HEK293 (cell line): Measurements from ENCODE around the gene NRN1L.

Source experiments
- CTCF ChIA-PET: fragments of 350-600 bp; formaldehyde crosslinking; extraction: SDS; loops from one replicate; lab custom pipeline; 2021; ENCODE audit warnings: antibody characterized with exemption; lab: Yijun Ruan, JAX
- POLR2A ChIA-PET: fragments of 300-600 bp; formaldehyde crosslinking; extraction: SDS; loops from one replicate; lab custom pipeline; 2020; ENCODE audit warnings: antibody characterized with exemption, inconsistent platforms; lab: Yijun Ruan, JAX
- H3K27ac ChIP-seq: fragments of 200-500 bp; sonication (Bioruptor generic); 2 replicates; pipeline ENCODE4 v1.5.1; 2014; ENCODE audit warnings: low read depth, low read length, control low read depth, inconsistent platforms; ENCODE audit errors: extremely low read depth
- H3K36me3 ChIP-seq, 2 experiments: fragments of 200-500 bp in 1 of 2; sonication (Bioruptor generic) in 1 of 2; 1 replicate in 1 of 2; 2 replicates in 1 of 2; pipeline ENCODE4 v1.5.1; 2014 to 2017; ENCODE audit warnings: inconsistent platforms in 2 of 2, low read length in 2 of 2; ENCODE audit not compliant: control insufficient read depth in 2 of 2, insufficient read depth in 1 of 2
- H3K4me1 ChIP-seq: fragments of 200-500 bp; sonication (Bioruptor generic); 2 replicates; pipeline ENCODE4 v1.5.1; 2014; ENCODE audit warnings: mild to moderate bottlenecking, low read length, inconsistent platforms; ENCODE audit not compliant: control insufficient read depth, insufficient read depth
- H3K4me3 ChIP-seq: 2 replicates; pipeline ENCODE4 v1.5.1; 2011; ENCODE audit warnings: low read depth, mild to moderate bottlenecking, control low read depth, low read length, moderate library complexity
- H3K9me3 ChIP-seq: fragments of 200-500 bp; sonication (Bioruptor generic); 2 replicates; pipeline ENCODE4 v1.5.1; 2014; ENCODE audit warnings: low read depth, low read length, inconsistent platforms; ENCODE audit not compliant: control insufficient read depth, insufficient read depth
- GFI1B ChIP-seq: fragments of 450-650 bp; formaldehyde crosslinking; IDR thresholded peaks from 2 replicates; pipeline ENCODE4 v1.5.1; 2016; ENCODE audit warnings: missing biosample characterization, missing genetic modification characterization
- KLF7 ChIP-seq: fragments of 450-650 bp; formaldehyde crosslinking; IDR thresholded peaks from 2 replicates; pipeline ENCODE4 v1.5.1; 2016; ENCODE audit warnings: missing biosample characterization, missing genetic modification characterization, borderline replicate concordance
- SCRT2 ChIP-seq: fragments of 450-650 bp; formaldehyde crosslinking; IDR thresholded peaks from 2 replicates; pipeline ENCODE4 v1.5.1; 2016; ENCODE audit warnings: missing biosample characterization, missing genetic modification characterization
- ZBTB20 ChIP-seq: fragments of 450-650 bp; formaldehyde crosslinking; IDR thresholded peaks from 2 replicates; pipeline ENCODE4 v1.5.1; 2016; ENCODE audit warnings: missing biosample characterization, missing genetic modification characterization
- ZNF138 ChIP-seq: fragments of 450-650 bp; formaldehyde crosslinking; IDR thresholded peaks from 2 replicates; pipeline ENCODE4 v1.5.1; 2016; ENCODE audit warnings: missing biosample characterization, missing genetic modification characterization, borderline replicate concordance
- ZNF155 ChIP-seq: fragments of 450-650 bp; formaldehyde crosslinking; IDR thresholded peaks from 2 replicates; pipeline ENCODE4 v1.5.1; 2016; ENCODE audit warnings: missing biosample characterization, missing genetic modification characterization
- ZNF248 ChIP-seq: fragments of 450-650 bp; formaldehyde crosslinking; IDR thresholded peaks from 2 replicates; pipeline ENCODE4 v1.5.1; 2017; ENCODE audit warnings: missing biosample characterization, missing genetic modification characterization
- ZNF335 ChIP-seq: fragments of 450-650 bp; formaldehyde crosslinking; conservative IDR thresholded peaks from 2 replicates; pipeline ENCODE4 v1.5.1; 2016; ENCODE audit warnings: missing biosample characterization, missing genetic modification characterization
- ZNF510 ChIP-seq: fragments of 450-650 bp; formaldehyde crosslinking; IDR thresholded peaks from 2 replicates; pipeline ENCODE4 v1.5.1; 2018; ENCODE audit warnings: mild to moderate bottlenecking, missing genetic modification characterization, missing biosample characterization; ENCODE audit not compliant: insufficient replicate concordance
- ZNF600 ChIP-seq: fragments of 450-650 bp; formaldehyde crosslinking; IDR thresholded peaks from 2 replicates; pipeline ENCODE4 v1.5.1; 2016; ENCODE audit warnings: missing biosample characterization, missing genetic modification characterization
- ZNF623 ChIP-seq: fragments of 450-650 bp; formaldehyde crosslinking; IDR thresholded peaks from 2 replicates; pipeline ENCODE4 v1.5.1; 2016; ENCODE audit warnings: missing biosample characterization, missing genetic modification characterization
- ZNF777 ChIP-seq: fragments of 450-650 bp; formaldehyde crosslinking; IDR thresholded peaks from 2 replicates; pipeline ENCODE4 v1.5.1; 2017; ENCODE audit warnings: missing biosample characterization, missing genetic modification characterization, borderline replicate concordance
- ZXDB ChIP-seq: fragments of 450-650 bp; formaldehyde crosslinking; IDR thresholded peaks from 2 replicates; pipeline ENCODE4 v1.5.1; 2016; ENCODE audit warnings: missing biosample characterization, missing genetic modification characterization
- TF ChIP-seq, protein P1 (sequence below): fragments of 450-650 bp; formaldehyde crosslinking; IDR thresholded peaks from 2 replicates; pipeline ENCODE4 v1.5.1; 2016; ENCODE audit warnings: missing biosample characterization, missing genetic modification characterization, low read depth
- TF ChIP-seq, protein P2 (sequence below): fragments of 450-650 bp; formaldehyde crosslinking; IDR thresholded peaks from 2 replicates; pipeline ENCODE4 v1.5.1; 2016; ENCODE audit warnings: missing biosample characterization, missing genetic modification characterization
- TF ChIP-seq, protein P3 (sequence below): fragments of 450-650 bp; formaldehyde crosslinking; IDR thresholded peaks from 2 replicates; pipeline ENCODE4 v1.5.1; 2016; ENCODE audit warnings: missing biosample characterization, missing genetic modification characterization
- TF ChIP-seq, protein P4 (sequence below): fragments of 450-650 bp; IDR thresholded peaks from 2 replicates; pipeline ENCODE4 v1.5.1; 2018; ENCODE audit warnings: missing biosample characterization, mild to moderate bottlenecking, missing genetic modification characterization
- TF ChIP-seq, protein P5 (sequence below): fragments of 450-650 bp; formaldehyde crosslinking; IDR thresholded peaks from 2 replicates; pipeline ENCODE4 v1.5.1; 2016; ENCODE audit warnings: missing biosample characterization, missing genetic modification characterization
- TF ChIP-seq, protein P6 (sequence below): fragments of 450-650 bp; formaldehyde crosslinking; IDR thresholded peaks from 2 replicates; pipeline ENCODE4 v1.5.1; 2016; ENCODE audit warnings: missing biosample characterization, missing genetic modification characterization

Gene NRN1L

GRCh38 chr16:67842509-67843342 is 42.0 kb upstream of the NRN1L start (continued):
- peak; percentile 96 for TF ChIP-seq SCRT2 (tag by site-specific recombination)
- TF ChIP-seq, protein P1, sequence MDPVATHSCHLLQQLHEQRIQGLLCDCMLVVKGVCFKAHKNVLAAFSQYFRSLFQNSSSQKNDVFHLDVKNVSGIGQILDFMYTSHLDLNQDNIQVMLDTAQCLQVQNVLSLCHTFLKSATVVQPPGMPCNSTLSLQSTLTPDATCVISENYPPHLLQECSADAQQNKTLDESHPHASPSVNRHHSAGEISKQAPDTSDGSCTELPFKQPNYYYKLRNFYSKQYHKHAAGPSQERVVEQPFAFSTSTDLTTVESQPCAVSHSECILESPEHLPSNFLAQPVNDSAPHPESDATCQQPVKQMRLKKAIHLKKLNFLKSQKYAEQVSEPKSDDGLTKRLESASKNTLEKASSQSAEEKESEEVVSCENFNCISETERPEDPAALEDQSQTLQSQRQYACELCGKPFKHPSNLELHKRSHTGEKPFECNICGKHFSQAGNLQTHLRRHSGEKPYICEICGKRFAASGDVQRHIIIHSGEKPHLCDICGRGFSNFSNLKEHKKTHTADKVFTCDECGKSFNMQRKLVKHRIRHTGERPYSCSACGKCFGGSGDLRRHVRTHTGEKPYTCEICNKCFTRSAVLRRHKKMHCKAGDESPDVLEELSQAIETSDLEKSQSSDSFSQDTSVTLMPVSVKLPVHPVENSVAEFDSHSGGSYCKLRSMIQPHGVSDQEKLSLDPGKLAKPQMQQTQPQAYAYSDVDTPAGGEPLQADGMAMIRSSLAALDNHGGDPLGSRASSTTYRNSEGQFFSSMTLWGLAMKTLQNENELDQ (tag by site-specific recombination), result no peak
- TF ChIP-seq, protein P2, sequence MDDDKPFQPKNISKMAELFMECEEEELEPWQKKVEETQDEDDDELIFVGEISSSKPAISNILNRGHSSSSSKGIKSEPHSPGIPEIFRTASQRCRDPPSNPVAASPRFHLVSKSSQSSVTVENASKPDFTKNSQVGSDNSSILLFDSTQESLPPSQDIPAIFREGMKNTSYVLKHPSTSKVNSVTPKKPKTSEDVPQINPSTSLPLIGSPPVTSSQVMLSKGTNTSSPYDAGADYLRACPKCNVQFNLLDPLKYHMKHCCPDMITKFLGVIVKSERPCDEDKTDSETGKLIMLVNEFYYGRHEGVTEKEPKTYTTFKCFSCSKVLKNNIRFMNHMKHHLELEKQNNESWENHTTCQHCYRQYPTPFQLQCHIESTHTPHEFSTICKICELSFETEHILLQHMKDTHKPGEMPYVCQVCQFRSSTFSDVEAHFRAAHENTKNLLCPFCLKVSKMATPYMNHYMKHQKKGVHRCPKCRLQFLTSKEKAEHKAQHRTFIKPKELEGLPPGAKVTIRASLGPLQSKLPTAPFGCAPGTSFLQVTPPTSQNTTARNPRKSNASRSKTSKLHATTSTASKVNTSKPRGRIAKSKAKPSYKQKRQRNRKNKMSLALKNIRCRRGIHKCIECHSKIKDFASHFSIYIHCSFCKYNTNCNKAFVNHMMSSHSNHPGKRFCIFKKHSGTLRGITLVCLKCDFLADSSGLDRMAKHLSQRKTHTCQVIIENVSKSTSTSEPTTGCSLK (tag by site-specific recombination), result no peak
- peak; percentile 53; the same call in 1 of the 2 replicates for TF ChIP-seq ZNF600 (tag by site-specific recombination)
- no peak for TF ChIP-seq KLF7 (tag by site-specific recombination)

DNA sequence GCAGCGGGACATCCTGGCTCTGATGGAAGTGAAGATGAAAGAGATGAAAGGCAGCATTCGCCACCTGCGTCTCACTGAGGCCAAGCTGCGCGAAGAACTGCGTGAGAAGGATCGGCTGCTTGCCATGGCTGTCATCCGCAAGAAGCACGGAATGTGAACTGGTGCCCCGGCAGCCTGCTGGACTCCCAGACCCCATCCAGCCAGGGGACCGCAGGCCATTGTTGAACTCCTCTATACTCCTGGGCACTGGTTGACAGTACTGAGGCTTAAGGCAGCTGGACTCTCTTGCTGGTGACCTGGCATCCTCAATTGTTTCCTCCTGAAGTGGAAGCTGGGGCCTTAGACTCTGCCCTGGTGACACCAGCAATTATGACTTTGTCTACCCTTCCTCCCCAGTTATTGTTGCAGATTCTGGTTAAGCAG is 41.3 kb upstream of the NRN1L start:
- Histone ChIP-seq H3K27ac (peak overlapping the region; percentile 99), H3K9me3 (no peaks in the 10 kb centered on the region), H3K4me3 (peak overlapping the region; percentile 92), H3K4me1 (peaks cover 16% of the 10 kb centered on the region), H3K36me3 (peaks cover 0 to 16% of the 10 kb centered on the region in 2 experiments; a peak in 1 of 3 replicates)
- ChIA-PET POLR2A (interaction anchor here (1.4 to 4.3 kb wide), 2 partner anchors 10 to 30 kb away, joined by 3 to 38 read pairs; no protein-coding TSS in a partner anchor), CTCF (interaction anchor here (0.7 to 2.9 kb wide), 3 partner anchors 27 to 322 kb away, joined by 3 to 13 read pairs (median 3); no protein-coding TSS in a partner anchor)
- TF ChIP-seq ZBTB20 (tag by site-specific recombination), result peak; percentile 15; the same call in 1 of the 2 replicates
- no peak for TF ChIP-seq ZNF335 (tag by site-specific recombination)
- TF ChIP-seq, protein P3, sequence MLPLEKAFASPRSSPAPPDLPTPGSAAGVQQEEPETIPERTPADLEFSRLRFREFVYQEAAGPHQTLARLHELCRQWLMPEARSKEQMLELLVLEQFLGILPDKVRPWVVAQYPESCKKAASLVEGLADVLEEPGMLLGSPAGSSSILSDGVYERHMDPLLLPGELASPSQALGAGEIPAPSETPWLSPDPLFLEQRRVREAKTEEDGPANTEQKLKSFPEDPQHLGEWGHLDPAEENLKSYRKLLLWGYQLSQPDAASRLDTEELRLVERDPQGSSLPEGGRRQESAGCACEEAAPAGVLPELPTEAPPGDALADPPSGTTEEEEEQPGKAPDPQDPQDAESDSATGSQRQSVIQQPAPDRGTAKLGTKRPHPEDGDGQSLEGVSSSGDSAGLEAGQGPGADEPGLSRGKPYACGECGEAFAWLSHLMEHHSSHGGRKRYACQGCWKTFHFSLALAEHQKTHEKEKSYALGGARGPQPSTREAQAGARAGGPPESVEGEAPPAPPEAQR (tag by site-specific recombination), result no peak

GRCh38 chr16:67844497-67844896 is 40.2 kb upstream of the NRN1L start:
- peaks cover 16% of the 10 kb centered on the region for H3K4me1 ChIP-seq
- H3K9me3 ChIP-seq, result no peaks in the 10 kb centered on the region
- ChIA-PET CTCF (interaction anchor here (0.6 to 2.9 kb wide), 9 partner anchors 10 to 1862 kb away, joined by 3 to 13 read pairs (median 3); no protein-coding TSS in a partner anchor), POLR2A (interaction anchor here (0.7 to 4.3 kb wide), 9 partner anchors 11 to 125 kb away, joined by 3 to 38 read pairs (median 4); partner anchors contain the start of genes EDC4, GFOD2, LCAT and RANBP10)
- no peak overlapping the region for H3K4me3 ChIP-seq
- H3K36me3 ChIP-seq, result peaks cover 0 to 25% of the 10 kb centered on the region in 2 experiments; a peak in 2 of 3 replicates
- no peak overlapping the region; the same call in 1 of the 2 replicates for H3K27ac ChIP-seq
- TF ChIP-seq ZNF138 (tag by site-specific recombination) (no peak), ZNF510 (tag by site-specific recombination) (no peak), ZNF623 (tag by site-specific recombination) (no peak), ZXDB (tag by site-specific recombination) (0 out of 2 replicates have a peak, but pooled peaks have one; percentile 18), ZNF600 (tag by site-specific recombination) (peak; percentile 14; the same call in 1 of the 2 replicates), GFI1B (0 out of 2 replicates have a peak, but pooled peaks have one; percentile 16), ZNF777 (tag by site-specific recombination) (no peak), ZNF248 (tag by site-specific recombination) (no peak), ZNF155 (tag by site-specific recombination) (no peak)
- TF ChIP-seq, protein P4, sequence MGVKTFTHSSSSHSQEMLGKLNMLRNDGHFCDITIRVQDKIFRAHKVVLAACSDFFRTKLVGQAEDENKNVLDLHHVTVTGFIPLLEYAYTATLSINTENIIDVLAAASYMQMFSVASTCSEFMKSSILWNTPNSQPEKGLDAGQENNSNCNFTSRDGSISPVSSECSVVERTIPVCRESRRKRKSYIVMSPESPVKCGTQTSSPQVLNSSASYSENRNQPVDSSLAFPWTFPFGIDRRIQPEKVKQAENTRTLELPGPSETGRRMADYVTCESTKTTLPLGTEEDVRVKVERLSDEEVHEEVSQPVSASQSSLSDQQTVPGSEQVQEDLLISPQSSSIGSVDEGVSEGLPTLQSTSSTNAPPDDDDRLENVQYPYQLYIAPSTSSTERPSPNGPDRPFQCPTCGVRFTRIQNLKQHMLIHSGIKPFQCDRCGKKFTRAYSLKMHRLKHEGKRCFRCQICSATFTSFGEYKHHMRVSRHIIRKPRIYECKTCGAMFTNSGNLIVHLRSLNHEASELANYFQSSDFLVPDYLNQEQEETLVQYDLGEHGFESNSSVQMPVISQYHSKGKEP, result 0 out of 2 replicates have a peak, but pooled peaks have one; percentile 63
- TF ChIP-seq, protein P5, sequence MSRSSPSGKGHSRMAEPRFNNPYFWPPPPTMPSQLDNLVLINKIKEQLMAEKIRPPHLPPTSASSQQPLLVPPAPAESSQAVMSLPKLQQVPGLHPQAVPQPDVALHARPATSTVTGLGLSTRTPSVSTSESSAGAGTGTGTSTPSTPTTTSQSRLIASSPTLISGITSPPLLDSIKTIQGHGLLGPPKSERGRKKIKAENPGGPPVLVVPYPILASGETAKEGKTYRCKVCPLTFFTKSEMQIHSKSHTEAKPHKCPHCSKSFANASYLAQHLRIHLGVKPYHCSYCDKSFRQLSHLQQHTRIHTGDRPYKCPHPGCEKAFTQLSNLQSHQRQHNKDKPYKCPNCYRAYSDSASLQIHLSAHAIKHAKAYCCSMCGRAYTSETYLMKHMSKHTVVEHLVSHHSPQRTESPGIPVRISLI (tag by site-specific recombination), result peak; percentile 31; the same call in 1 of the 2 replicates
- TF ChIP-seq, protein P6, sequence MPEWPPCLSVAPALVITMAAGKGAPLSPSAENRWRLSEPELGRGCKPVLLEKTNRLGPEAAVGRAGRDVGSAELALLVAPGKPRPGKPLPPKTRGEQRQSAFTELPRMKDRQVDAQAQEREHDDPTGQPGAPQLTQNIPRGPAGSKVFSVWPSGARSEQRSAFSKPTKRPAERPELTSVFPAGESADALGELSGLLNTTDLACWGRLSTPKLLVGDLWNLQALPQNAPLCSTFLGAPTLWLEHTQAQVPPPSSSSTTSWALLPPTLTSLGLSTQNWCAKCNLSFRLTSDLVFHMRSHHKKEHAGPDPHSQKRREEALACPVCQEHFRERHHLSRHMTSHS (tag by site-specific recombination), result no peak
